ENCODE measurements around the gene SUSD1. TPM values are rescaled to one million over a fixed set of nuclear protein-coding genes. Genes with fewer than 3 reads are reported as not detected.

The SUSD1 gene
- total RNA-seq, 4 donors from 2014 or later: 2.6 to 6.2 (median 3.4) TPM

DNA sequence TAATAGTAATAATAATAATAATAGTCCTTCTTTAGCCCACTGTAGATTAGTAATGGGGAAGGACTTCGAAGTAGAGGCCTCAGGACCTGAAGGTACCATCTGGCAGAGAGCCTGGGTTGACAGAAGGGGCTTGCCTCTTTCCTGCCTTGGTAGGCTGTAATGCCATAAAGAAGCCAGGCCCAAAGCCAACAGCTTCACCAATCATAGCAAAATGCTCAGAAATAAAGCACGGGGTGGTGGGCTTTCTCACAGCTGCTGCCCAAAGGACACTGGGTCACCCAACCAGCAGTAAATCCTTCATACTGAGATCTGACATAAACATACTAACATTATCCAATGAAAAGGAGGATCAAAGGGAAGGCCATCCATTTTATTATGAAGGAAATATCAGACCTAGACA lies 70.7 kb downstream of the SUSD1 start:
- 92 to 94% methylated on average over 2 of the region's 2 CpGs for WGBS, 2 donors
- TF ChIP-seq, protein P1, sequence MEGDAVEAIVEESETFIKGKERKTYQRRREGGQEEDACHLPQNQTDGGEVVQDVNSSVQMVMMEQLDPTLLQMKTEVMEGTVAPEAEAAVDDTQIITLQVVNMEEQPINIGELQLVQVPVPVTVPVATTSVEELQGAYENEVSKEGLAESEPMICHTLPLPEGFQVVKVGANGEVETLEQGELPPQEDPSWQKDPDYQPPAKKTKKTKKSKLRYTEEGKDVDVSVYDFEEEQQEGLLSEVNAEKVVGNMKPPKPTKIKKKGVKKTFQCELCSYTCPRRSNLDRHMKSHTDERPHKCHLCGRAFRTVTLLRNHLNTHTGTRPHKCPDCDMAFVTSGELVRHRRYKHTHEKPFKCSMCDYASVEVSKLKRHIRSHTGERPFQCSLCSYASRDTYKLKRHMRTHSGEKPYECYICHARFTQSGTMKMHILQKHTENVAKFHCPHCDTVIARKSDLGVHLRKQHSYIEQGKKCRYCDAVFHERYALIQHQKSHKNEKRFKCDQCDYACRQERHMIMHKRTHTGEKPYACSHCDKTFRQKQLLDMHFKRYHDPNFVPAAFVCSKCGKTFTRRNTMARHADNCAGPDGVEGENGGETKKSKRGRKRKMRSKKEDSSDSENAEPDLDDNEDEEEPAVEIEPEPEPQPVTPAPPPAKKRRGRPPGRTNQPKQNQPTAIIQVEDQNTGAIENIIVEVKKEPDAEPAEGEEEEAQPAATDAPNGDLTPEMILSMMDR (IDR thresholded peaks at IDR 0.05): no peak
- TF ChIP-seq POLR2A (IDR thresholded peaks at IDR 0.05): no peak
- intact Hi-C loops (cut with DNase I; ENCODE audit: low total_unique reads): no loop called here
- no peak for DNase-seq (ENCODE audit: low spot score in 2 of 2)
- H3K4me3 ChIP-seq (ENCODE audit: low read depth, poor library complexity, severe bottlenecking): no peak overlapping the region

- intact Hi-C loops (cut with DNase I; ENCODE audit: low total_unique reads): no loop called here
- no peak overlapping the region for H3K4me3 ChIP-seq (ENCODE audit: low read depth, poor library complexity, severe bottlenecking)
- 91 to 92% methylated on average over 5 of the region's 5 CpGs for WGBS, 2 donors
- no peak for DNase-seq (ENCODE audit: low spot score in 2 of 2)
- TF ChIP-seq, protein P1 (IDR thresholded peaks at IDR 0.05): no peak
- no peak for TF ChIP-seq POLR2A (IDR thresholded peaks at IDR 0.05)
These were observed 71.7 kb downstream of the SUSD1 start for GRCh38 chr9:112103405-112103804.

DNA sequence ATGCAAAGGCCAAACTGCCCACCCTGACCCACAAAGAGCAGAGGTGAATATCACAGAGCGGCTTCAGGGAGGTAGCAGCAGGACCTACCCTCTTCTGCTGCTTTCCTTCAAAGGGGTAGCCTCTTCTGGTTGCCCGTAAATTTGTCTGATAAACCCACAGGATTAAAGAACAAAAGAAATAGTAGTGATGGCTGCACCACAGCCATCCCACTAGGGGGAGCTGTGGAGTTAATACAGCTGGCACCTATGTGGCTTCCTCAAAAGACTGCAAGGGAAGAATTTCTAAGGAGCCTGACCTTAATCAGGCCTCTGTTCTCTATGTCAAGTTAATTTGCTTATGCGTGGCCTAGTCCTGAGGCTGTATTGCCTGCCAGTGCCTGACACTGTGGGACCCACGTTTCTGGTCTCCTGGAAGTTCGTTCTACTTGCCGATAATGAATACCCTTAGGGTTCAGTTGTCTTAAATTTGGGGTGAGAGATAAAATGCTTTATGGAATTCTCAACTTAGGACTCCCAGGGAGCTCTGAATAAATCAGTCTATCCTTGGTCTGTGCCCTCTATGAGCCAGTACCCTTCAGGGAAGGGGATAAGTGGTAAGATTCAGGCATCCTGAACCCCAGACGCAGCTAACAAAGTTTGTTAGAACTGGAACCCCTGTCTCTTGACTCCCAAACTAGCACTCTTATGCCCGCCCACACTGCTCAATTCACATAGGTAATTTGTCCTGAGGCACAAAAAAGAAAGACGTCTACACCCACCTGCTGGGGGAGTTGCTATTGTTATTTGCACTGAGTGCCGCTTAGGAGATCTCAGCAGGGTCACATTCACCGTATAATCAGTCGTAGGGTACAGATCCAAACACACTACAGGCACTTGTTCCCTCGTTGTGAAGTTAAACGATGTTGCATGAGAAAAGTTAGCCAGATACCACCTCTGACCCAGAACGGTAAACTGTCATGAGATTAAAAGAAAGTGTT lies 77.1 kb downstream of the SUSD1 start:
- no peak overlapping the region for H3K4me3 ChIP-seq (ENCODE audit: low read depth, poor library complexity, severe bottlenecking)
- TF ChIP-seq, protein P1 (IDR thresholded peaks at IDR 0.05): peak in 1 of 3 donors; percentile 22
- TF ChIP-seq POLR2A (IDR thresholded peaks at IDR 0.05): no peak
- WGBS, 2 donors: 66 to 68% methylated on average over 15 of the region's 15 CpGs
- intact Hi-C loops (cut with DNase I; ENCODE audit: low total_unique reads): no loop called here
- DNase-seq (ENCODE audit: low spot score in 2 of 2): no peak

DNA sequence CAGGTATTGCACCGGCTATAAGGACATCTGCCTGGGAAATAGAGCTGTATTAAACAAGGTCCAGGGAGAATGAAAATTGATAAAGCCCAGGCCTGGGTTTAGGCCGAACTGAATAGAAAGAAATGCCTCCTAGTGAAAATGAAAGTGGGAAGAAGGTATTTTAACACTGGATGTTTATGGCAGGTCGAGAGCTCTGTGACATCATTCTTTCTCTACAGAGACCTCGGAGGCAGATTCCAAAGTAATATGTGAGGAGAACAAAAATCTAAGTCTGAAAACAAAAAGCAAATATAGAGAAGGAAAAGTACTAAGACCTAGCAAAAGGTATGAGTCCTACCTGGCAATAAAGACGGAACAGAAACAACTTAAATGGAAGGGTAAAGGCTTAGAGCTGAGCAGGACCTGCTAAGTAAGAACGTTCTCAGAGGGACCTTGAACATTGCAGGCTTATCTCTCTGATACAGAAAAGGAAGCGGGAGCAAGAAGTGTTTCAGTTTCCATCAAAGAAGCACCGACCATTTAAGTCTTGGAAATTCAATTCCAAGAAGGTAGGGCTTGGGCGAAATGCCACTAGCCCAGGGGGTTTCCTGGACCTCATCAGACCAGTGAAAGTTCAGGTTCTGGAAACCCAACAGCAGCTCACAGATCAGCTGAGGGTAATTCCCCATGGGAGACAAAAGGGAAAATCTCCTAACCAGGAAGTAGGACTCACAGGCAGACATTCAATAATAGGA lies 80.0 kb downstream of the SUSD1 start:
- intact Hi-C loops (cut with DNase I; ENCODE audit: low total_unique reads): no loop called here
- 82 to 86% methylated on average over 9 of the region's 9 CpGs for WGBS, 2 donors
- no peak overlapping the region for H3K4me3 ChIP-seq (ENCODE audit: low read depth, poor library complexity, severe bottlenecking)
- no peak for DNase-seq (ENCODE audit: low spot score in 2 of 2)
- no peak for TF ChIP-seq POLR2A (IDR thresholded peaks at IDR 0.05)
- TF ChIP-seq, protein P1 (IDR thresholded peaks at IDR 0.05): no peak

DNA sequence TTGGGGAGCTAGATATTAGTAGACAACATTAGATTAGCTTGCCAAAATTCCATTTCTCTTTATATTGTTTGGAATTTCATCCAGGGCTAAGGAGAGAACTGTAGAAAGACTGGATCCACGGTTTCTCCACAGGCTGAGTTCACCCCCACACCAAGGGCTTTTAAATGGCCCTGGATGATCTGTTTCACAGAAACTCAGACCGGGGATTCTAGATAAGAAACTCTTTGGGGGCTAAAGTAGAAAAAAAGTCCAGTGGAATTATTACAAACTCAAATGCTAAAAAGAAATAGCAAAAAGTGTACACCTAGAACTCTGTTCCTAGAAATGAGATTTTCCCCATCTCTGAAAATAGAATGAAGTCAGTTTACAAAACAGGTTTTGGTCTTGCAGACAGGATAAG lies 80.9 kb downstream of the SUSD1 start:
- no peak overlapping the region for H3K4me3 ChIP-seq (ENCODE audit: low read depth, poor library complexity, severe bottlenecking)
- intact Hi-C loops (cut with DNase I; ENCODE audit: low total_unique reads): no loop called here
- TF ChIP-seq, protein P1 (IDR thresholded peaks at IDR 0.05): no peak
- no peak for TF ChIP-seq POLR2A (IDR thresholded peaks at IDR 0.05)
- WGBS, 2 donors: 46 to 48% methylated on average over 2 of the region's 2 CpGs
- DNase-seq (ENCODE audit: low spot score in 2 of 2): no peak

Data from lower leg skin (tissue), 4 donors.